Dermis lymphatic vessel endothelial cell (primary cell): ENCODE results near the gene B4GALT3. TPM values are rescaled to one million over a fixed set of nuclear protein-coding genes. Genes with fewer than 3 reads are reported as not detected.

Source experiments
- total RNA-seq: library from RNA; depleted of rRNA; stranded (reverse); fragments of >200 nt; gene quantifications from 2 replicates; pipeline ENCODE4 v1.2.1, GENCODE V29; 2014

Gene B4GALT3
- total RNA-seq: 15.6 and 20.3 TPM in 2 replicates

DNA sequence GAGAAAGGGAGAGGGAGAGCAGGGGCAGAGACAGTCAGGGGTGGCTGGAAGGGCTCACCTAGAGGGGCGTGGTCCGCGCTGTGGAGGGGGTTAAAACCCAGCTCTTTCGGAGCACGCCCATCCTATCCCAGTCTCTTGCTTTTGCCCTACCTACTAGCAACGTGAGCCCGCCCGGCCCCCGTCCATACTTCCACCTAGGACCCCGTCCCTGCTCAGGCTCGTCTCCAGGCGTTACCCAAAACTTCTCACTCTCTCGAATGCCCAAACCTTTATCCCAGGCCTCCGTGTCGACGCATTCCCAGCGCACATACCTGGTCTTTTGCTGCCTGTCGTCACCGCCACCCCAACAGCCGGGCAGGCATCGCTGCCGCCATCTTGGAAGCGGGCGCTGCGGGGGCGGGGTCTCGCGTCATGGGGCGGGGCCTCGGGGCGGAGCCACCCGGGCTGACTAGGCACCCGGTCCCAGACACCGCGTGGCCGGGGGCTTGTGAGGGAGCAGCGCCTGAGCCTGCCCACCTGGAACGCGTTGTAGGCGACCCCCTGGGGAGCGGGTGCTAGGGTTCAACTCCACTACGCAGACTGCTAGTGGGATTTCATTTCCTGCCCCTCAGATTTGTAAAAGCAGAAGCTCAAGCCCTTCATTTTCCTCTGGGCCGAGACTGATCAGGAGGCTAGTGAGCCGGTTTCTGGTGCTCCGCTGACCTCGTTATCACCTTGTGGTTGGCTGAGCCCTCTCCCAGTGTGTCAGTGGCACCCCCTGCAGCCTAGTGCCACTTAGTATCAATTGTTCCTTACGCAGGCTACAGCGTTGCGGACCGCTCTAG is at the start of gene B4GALT3:
B4GALT3 (minus strand) TSS at position 396 of the 824 bp plus-strand sequence. CDS start 1,447 bp downstream, outside the sequence.

GRCh38 chr1:161225534-161226319 is 48.4 kb upstream of the B4GALT3 start, which contains the start of gene TOMM40L:
Gene TOMM40L (plus strand): TSS chr1:161226060. CDS start chr1:161226490, 430 bp downstream.

DNA sequence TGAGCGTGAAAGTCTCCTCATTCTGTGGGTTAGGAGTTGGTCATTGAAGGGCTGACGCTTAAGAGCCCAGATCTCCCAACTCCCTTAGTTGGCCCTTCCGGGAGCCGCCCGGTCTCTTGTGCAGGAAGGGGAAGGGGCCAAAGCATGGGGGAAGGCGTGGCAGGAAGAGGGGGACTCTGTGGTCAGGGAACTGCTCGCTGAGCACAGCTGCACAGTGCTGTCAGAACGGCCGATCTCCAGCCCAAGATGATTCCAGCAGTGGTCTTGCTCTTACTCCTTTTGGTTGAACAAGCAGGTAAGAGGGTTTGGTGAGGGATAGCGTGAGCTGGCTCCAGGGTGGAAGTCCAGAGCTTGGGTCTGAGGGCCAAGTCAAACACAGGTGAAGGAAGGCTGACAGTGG is 37.8 kb upstream of the B4GALT3 start, which contains the start of gene FCER1G:
FCER1G (plus strand) TSS at position 220 of the 400 bp plus-strand sequence; CDS start at position 247, 27 bp downstream.

DNA sequence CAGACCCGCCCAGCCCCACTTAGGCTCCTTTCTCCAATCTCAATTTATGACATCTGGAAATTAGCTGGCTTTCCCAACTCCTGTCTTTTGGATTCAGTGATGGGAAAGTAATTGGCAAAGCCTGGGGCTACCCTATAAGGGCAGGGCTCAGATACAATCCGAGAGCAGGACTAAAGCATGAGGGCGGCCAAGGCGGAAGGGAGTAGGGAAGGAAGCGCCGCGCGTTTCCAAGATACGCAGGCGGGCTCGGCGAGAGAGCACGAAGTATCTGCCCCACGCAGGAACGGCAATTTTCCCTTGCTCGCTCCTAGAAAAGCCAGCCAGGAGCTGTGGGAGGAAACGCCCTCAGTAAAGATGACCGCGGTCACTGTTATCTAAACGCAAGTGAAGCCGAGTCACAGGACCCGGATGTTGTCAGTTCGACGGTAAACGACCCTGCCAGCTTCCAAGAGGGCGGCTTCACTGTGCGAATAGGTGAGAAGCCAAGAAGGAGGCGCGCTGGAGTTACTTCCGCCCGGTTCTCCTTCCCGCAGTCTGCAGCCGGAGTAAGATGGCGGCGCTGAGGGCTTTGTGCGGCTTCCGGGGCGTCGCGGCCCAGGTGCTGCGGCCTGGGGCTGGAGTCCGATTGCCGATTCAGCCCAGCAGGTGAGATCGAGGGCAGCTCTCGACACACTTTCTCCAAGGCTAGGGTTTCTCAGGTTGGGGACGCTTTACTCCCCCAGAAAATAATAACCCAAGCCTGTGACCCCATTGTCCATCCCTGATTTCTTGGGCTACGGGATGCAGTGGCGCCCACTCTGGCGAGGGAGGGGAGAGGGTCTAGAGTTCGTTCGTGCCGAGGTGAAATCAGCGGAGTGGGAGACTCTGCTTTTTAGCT is 24.8 kb upstream of the B4GALT3 start, which contains the start of gene NDUFS2:
NDUFS2 (plus strand) TSS at position 532 of the 877 bp plus-strand sequence; CDS start at position 551, 19 bp downstream.

GRCh38 chr1:161198897-161199431 is 21.7 kb upstream of the B4GALT3 start, which contains the start of gene ADAMTS4:
Gene ADAMTS4 (minus strand): TSS chr1:161199054. CDS start chr1:161198627, 427 bp downstream.

DNA sequence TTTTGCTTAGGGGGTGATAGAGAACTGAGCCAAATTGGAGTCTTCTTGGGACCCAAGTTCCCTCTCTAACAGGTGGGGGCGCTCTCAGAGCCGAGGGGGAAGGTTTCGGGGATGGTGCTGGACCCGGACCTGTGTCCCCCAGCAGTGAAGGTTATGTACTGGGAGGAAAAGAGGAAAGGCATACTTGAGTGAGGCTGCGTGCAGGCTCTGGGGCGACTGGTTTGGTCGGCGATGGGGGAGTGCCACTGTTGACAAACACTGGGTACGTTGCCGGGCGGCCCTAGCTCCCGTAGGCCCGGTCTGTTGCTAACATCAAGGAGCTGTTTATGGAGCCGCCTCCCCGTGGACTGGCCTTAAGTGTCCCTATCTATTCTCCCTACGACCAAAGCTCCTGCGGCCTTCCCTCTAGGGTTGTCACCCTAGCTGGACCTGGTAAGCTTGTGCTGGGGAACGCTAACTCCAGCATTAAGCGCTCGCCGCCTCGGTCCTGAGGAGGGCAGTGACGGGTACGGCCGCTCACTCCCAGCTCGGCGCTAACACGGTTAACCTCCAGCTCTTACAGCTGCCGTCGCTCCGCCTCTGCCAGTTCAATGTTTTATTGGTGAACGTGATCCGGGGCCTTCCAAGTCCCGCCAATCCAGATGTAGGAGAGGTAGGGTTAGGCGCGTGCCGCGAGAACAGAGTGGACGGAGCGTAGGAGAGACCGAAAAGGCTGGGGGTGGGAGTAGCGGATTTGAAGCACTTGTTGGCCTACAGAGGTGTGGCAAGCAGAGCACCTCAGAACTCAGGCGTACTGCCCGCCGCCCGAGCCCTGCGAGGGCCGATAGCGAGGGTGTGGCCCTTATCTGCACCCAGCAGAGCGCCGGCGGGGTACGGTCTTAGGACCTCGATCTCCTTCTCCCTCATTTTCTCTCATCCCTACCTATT is 11.3 kb downstream of the B4GALT3 start, which contains the start of gene PPOX:
PPOX (plus strand) TSS at position 685 of the 927 bp plus-strand sequence. CDS start 422 bp downstream, outside the sequence.

DNA sequence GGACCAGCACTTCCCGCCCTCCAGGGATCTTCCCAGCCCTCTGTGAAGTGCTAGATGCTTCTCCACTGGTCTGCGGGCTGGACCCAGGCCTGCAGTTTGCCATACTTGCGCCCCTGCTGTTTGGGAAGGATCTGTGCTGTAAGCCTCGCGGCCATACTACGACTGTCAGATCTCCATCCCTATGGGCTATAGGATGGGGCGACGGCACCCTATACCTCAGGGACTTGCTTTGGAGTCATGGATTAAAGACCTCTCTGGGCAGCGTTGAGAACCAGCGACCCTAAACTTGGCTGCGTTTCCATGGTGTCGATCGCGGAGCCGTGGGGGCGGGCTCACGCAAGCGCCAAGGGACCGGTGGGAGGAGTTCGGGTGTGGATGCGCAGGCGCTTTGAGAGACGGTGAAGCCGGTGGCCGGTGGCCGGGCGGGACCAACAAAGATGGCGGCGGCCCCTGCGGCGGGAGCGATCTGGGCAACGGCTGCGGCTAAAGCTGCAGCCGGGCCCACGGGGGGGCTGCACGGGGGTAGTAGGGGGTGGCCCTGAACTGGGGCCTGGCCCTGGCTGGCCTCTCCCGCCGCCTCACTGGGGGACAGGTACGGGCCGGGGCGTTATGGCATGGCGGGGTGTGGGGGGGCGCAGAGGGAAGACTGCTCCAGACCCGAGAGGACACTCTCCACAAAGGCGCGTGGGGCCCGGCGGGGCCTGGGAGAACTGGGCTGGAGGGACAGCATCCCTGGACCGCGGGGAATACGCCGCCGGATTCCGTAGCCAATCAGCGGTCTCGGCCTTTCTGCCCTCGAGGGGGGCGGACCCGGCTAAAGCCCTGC is 18.0 kb downstream of the B4GALT3 start, which contains the start of gene USP21:
USP21 (plus strand) TSS at position 414 of the 826 bp plus-strand sequence. CDS start 1,141 bp downstream, outside the sequence.

DNA sequence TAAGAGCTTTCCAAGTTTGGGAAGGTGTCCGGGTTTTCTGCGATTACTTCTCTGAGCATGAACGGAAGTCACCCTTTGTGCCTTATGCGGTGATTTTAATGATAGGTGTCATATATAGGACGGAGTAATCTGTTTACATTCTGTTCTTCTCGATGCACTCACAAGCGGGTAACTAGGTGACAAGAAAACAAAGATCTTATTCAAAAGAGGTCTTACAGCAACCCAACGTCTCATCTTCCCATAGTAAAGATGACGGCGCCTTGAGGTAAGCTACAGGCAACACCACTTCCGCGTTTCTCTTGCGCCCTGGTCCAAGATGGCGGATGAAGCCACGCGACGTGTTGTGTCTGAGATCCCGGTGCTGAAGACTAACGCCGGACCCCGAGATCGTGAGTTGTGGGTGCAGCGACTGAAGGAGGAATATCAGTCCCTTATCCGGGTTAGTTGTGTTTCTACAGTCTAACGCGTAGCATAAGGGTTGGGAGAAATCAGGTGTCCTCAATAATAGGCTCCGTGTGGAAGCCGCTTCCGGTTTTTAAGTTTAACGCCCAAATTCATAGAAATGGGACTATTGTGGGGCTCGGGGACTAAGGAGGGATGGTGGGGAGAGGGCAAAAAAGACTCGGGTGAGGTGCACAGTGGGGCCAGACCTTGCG is 23.5 kb downstream of the B4GALT3 start, which contains the start of gene UFC1:
UFC1 (plus strand) TSS at position 297 of the 656 bp plus-strand sequence; CDS start at position 317, 20 bp downstream.

DNA sequence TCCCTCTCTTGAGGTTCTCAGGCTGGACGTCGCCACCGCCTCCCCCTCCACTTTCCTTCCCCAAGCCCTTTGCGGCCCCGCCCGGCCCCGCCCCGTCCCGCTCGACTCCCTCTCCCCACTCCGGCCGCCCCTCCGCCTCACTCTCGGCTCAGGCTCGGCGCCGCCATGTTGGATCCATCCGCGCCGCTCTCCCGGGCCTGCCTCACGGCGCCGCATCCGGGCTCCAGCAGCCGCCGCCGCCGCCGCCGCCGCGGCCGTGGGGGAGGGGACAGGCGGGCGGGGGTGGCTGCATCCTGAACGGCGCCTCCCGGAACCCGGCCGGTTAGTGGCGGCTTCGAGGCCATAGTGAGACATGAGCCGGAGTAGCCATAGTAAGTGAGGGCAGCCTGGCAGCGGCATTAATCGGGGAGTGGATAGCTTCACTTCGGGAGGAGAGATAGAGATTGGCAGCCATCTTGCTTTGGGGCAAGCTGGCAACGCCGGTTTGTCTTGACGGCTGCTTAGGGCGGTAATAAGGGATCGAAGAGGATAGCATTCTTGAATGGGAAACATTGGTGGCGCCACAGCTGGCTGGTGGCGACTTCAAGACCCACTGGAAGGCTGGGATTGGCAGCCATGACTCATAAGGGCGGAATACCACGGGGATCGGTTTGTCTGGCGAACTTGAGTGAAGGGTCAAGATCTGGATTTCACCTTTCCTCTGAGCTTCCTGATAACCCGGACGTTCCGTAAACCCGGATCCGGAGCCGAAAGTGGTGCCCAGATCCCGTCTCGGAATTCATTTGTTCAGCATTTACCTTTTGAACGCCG is 44.7 kb downstream of the B4GALT3 start, which contains the start of gene DEDD:
DEDD (minus strand) TSS at position 258 of the 810 bp plus-strand sequence. CDS start 8,205 bp downstream, outside the sequence.

Other genes starting within 250 kb of the B4GALT3 start
- 0.09 TPM in 1 of 2 replicates, not detected in the other for gene ITLN2, start 222.7 kb downstream of the B4GALT3 start, total RNA-seq
- gene F11R, start 156.4 kb downstream of the B4GALT3 start, total RNA-seq: 111 and 184 TPM in 2 replicates
- gene TSTD1, start 138.5 kb downstream of the B4GALT3 start, total RNA-seq: 9.1 and 15.4 TPM in 2 replicates
- 85.4 and 91.7 TPM in 2 replicates for gene USF1, start 131.5 kb downstream of the B4GALT3 start, total RNA-seq
- gene ARHGAP30, start 107.6 kb downstream of the B4GALT3 start, total RNA-seq: not detected in 2 replicates
- under 0.01 and 0.34 TPM in 2 replicates for gene NECTIN4, start 87.9 kb downstream of the B4GALT3 start, total RNA-seq
- gene KLHDC9, start 79.1 kb downstream of the B4GALT3 start, total RNA-seq: 0.95 and 1.6 TPM in 2 replicates
- gene PFDN2, start 59.5 kb downstream of the B4GALT3 start, total RNA-seq: 38.9 and 39.4 TPM in 2 replicates
- gene NIT1, start 59.4 kb downstream of the B4GALT3 start, total RNA-seq: 9.1 and 12.4 TPM in 2 replicates
- 43.3 and 50.0 TPM in 2 replicates for gene DEDD, start 44.8 kb downstream of the B4GALT3 start, total RNA-seq
- 154 and 165 TPM in 2 replicates for gene UFC1, start 23.5 kb downstream of the B4GALT3 start, total RNA-seq
- gene USP21, start 18.0 kb downstream of the B4GALT3 start, total RNA-seq: 3.7 and 4.0 TPM in 2 replicates
- gene PPOX, start 11.1 kb downstream of the B4GALT3 start, total RNA-seq: 11.9 and 15.5 TPM in 2 replicates
- 10.0 and 13.3 TPM in 2 replicates for gene ADAMTS4, start 21.5 kb upstream of the B4GALT3 start, total RNA-seq
- 161 and 182 TPM in 2 replicates for gene NDUFS2, start 24.9 kb upstream of the B4GALT3 start, total RNA-seq
- gene FCER1G, start 37.8 kb upstream of the B4GALT3 start, total RNA-seq: 0.17 TPM in 1 of 2 replicates, not detected in the other
- gene APOA2, start 46.1 kb upstream of the B4GALT3 start, total RNA-seq: not detected in 2 replicates
- 10.2 and 10.9 TPM in 2 replicates for gene TOMM40L, start 48.6 kb upstream of the B4GALT3 start, total RNA-seq
- gene NR1I3, start 60.7 kb upstream of the B4GALT3 start, total RNA-seq: not detected in 2 replicates
- gene PCP4L1, start 81.2 kb upstream of the B4GALT3 start, total RNA-seq: not detected in 2 replicates
- gene MPZ, start 132.5 kb upstream of the B4GALT3 start, total RNA-seq: 1.3 and 1.7 TPM in 2 replicates
- 20.2 and 28.7 TPM in 2 replicates for gene SDHC, start 136.9 kb upstream of the B4GALT3 start, total RNA-seq
- gene CFAP126, start 190.4 kb upstream of the B4GALT3 start, total RNA-seq: not detected in 2 replicates